ENCODE data around the gene KRT1. TPM values are rescaled to one million over a fixed set of nuclear protein-coding genes. Genes with fewer than 3 reads are reported as not detected.

Gene KRT1
- total RNA-seq, 1 donor from 2014 or later, result not detected

DNA sequence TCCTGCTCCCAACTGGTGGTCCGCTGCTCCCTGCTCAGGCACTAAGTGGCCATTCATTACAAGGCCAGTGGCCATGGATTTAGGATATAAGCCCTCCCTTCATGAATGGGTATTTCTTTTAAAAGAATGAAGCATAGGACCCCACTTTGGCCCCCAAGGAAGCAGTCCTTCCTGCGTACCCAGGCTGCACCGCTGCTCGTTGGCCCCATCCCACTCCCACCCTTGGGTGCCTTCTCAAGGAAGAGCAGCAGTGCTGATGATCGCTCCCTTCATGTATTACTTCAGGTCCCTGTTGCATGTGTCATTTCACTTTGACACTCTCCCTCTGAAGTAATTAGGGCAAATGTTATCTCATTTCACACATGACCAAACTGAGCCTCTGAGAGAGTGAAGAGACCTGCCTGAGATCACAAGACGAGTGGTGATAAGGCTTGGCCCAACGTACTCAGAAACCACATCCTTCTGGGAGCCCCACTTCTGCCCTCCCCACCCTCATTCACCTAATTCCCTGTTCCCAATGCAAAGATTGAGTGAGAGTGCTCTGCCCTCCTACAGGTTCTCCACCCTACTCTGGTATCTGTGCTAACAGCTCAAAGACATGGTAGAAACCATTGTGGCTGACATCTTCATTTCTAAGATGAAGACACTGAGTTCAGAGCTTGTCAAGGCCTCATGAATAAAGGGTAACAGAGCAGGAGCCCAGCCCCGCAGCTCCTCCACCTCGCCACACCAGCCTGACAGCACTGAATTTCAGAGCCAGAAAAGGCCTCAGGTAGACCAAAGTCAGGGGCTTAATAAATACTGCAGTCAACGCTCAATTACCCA is 17.9 kb downstream of the KRT1 start:
- DNase-seq (ENCODE audit: low read depth), result no peak

DNA sequence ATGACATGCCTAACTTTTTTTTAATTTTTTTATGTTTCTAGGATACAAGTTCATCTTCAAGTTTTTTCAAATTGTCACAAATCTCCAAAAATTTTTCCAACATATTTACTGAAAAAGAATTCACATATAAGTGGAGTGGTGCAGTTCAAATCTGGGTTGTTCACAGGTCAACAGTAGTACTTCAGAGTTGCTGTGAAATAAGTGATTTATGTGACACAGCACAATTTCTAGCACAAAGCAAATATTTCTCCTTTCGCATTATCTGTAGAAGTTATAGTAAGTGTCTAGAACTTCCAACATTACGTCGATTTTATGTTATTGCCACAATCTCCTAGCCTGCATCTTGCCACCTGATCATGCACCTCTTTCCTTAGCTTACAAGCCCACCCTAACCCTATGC is 18.5 kb downstream of the KRT1 start:
- DNase-seq (ENCODE audit: low read depth), result no peak

DNA sequence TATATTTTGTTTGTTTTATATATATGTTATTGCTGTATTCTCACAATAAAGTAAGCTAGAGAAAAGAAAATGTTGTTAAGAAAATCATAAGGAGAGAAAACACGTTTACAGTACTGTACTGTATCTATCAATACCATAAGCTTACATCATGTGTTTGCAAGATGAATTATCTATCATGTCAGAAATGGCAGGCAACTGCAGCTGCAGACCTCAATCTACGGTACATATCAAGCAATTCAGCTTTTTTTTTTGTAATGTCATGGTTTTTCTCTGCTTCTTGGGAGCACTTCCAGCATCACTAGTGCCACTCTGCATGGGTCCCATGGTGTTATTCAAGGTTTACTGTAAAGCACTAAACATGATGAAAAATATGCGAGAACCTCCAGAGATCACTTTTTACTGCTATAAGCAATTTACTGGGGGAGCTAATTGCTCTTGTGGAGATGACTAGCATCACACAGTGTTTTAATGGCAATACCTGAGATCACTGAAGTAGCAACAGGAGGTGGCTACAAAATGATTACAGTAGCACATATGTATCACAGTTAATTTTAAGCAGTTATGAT is 19.2 kb downstream of the KRT1 start:
- DNase-seq (ENCODE audit: low read depth), result no peak

DNA sequence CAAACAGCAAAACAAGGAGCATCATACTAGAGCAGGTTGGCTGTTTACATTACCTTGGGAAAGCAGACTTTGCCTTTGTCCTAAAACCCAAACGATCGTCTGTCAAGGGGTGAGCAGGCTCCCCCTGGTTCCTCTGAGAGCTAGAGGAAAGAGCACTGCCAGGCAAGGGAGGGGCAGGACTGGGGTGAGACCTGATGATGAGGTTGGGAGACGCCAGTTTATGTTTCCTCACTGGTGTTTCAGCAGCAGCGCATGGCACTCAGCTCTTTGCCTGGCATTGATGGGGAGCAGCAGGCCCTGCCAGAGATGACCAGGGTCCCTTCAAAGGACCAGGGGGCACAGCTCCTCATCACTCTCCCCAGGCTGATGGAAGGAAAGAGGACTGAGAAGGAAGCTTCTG is 20.3 kb downstream of the KRT1 start:
- no peak for DNase-seq (ENCODE audit: low read depth)

DNA sequence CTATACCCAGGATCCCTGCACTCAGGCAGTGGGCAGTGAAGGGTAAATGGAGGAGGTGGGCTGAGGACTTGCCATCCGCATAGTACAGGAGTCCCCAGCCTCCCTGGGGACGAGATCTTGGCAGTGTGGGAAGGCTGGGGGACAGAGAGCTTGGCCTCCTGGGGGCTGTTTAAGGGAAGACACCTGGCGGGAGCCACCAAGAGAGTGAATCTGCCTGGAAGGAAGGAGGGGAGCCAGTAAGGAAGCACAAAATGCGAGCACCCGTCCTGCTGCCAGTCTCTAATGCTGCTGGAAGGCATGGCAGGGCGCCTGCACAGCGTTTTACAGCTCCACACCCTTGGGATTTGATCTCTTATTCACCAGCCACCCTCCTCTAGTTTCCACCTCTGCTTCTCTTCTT is 20.8 kb downstream of the KRT1 start:
- DNase-seq (ENCODE audit: low read depth), result no peak

DNA sequence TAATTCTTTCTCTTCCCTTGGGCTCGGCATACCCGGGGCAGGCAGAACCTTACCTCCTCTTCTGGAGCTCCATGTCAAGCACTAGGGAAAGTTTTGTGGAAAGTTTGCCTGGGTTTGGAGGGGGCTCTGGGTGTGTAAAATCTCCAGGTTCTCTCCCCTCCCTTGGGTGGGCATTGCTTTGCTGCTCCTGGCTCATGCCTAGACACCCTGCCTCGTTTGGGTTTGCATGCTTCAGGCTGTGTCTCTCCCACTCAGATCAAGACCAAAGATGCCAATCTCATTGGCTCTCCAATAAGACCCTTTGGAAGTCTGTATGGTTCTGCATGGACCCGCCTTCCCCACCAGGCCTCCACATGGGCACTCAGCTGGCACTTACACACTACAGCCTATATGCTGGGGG is 22.0 kb downstream of the KRT1 start:
- no peak for DNase-seq (ENCODE audit: low read depth)

DNA sequence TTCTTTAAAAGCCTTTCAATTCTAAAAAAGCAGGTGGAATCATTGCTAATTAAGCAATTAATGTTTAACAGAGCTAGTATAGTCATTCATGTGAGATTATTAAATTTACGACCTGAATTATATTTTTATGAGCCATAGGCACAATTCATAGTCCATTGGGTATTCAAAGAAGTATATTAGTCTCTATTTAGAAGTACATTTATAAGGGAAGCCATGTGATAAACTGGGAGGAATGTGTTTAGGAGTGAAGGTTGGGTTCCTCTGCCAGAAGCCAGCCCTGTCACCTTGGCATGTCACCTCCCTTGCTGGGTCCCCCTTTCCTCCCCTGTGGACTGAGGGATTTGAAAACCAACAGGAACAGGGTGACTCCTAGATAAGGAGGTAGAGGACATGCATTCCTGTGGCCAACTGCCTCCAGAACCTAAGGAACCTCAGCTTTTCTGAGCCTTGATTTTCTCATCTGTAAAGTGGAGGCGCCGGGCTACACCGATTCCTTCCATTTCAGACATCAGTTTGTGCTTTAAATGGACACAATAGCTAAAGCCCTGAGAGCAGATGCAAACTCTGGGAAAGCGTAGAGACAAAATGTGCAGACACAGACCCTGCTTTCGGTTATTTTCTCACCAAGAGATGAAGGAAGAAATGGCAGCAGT is 22.8 kb downstream of the KRT1 start:
- no peak for DNase-seq (ENCODE audit: low read depth)

DNA sequence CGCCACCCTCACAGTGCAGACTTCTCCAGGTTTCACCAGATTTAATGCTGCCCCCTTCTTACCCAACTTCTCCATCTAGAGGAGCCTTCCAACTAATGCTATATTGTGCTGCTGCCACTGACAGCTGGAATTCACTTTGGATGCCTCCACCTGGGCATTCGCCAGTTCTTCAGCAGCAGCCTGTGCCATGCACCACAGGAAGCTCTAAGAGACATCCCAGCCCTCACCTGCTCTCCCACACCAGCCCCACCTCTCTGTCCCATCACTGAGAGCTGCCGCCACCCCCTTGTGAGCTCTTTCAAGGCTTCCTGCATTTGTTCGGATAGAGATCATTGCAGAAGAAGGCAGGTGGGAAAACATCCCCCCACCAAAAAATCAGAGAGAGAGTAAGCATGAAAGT is 23.6 kb downstream of the KRT1 start:
- DNase-seq (ENCODE audit: low read depth), result no peak

DNA sequence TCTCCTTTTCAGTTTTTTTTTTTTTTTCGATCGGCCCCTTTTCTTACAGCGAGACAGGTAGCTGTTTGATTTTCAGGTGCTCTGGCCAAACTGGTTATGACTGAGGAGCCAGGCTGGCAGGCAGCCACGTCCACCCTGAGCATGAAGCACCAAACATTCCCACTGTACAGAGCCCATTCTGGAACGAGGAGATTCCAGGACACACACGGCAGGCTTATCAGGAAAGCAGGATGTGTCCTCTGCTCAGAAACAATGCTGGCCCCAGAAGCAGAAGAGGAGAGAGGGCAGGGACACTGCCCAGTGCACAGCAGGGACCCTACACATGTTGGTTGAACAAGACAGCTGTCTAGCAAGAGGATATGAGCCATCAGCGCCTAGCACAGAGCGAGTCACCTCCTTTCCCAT is 24.5 kb downstream of the KRT1 start:
- no peak for DNase-seq (ENCODE audit: low read depth)

DNA sequence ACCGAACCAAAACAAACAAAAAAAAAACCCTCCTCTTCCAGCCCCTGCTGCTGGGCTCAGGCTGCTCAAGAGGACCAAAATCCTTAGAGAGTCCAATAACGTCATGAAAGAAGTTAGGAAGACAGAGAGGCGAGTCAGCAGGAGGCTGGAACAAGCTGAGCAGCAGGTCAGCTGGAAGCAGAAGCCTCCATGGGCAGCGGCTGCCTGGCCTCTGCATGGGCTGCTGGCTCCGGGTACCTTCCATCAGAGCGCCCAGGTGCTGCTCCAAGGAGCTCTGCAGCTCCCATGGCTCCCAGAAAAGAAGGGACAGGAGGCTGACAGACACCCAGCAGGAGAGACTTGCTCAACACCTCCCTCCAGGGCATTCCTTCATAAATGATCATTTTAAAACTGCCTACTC is 25.0 kb downstream of the KRT1 start:
- DNase-seq (ENCODE audit: low read depth), result no peak

DNA sequence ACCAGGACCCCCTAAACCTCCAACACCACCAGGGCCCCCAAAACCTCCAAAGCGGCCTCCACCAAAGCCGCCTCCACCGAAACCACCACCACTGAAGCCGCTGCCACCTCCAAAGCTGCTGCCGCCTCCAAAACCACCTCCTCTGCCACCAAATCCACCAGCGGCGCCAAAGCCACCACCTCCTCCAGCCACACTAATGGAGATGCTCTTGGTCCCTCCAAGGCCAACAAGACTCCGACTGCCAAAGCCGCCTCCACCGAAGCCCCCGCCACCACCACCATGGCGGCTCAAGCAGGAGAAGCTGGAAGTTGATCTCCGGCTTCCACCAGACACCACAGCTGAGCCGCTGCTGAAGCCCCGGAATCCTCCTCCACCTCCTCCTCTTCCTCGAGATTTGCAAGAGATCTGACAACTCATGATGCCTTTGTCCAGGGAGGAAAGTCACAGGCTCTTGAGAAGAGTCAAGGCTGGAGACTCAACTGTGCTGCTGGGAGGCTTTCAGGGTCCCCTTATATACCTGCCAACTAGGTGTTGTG is 28.4 kb downstream of the KRT1 start, which contains the start of gene KRT2:
TSS of gene KRT2 (minus strand) at position 486 of the 536 bp plus-strand sequence. CDS start at position 417, 69 bp downstream.
- no peak for DNase-seq (ENCODE audit: low read depth)

DNA sequence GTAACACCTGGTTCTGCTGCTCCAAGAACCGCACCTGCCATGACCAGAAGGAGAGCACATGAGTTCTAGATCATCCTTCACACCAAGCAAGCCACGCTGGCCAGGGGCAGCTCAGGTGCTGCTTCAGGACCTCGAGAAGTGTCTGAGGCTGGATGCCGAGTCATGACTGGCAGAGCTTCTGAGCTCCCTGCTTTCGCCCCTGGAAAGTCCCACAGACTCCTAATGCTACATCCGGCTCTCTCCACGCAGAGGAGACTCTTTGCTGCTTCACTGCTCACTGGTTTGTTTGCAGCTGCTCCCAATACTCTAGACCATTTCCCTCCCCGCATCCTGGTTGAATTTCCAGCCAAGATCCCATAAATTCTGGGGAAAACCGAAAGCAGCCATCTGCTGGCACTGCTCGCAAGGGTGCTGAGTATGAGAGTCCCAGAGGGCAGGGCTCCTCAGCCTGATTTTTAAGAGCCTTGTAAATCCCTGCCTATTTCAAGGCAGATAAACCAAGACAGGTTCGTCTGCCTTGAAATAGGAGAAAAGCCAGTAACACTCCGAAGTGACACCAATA is 29.6 kb downstream of the KRT1 start:
- peak; percentile 10 for DNase-seq (ENCODE audit: low read depth)

DNA sequence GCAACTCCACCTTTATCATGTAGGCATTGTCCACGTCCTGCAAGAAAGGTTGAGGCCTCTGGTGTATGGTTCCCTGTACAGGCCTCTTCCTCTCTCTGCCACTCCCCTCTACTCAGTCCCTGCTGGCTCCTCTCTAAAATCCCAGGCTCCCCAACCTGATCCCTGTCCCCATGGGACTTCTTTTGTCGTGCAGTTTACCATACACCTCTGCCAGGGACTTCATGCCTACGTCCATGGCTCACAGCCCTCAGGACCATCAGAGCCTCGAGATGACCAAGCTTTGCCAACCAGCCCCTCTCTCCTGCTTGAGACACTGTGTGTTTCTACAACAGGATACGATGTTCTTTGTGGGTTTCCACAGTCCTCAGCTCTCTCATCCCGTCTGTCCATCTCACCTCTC is 31.1 kb downstream of the KRT1 start:
- DNase-seq (ENCODE audit: low read depth), result no peak

DNA sequence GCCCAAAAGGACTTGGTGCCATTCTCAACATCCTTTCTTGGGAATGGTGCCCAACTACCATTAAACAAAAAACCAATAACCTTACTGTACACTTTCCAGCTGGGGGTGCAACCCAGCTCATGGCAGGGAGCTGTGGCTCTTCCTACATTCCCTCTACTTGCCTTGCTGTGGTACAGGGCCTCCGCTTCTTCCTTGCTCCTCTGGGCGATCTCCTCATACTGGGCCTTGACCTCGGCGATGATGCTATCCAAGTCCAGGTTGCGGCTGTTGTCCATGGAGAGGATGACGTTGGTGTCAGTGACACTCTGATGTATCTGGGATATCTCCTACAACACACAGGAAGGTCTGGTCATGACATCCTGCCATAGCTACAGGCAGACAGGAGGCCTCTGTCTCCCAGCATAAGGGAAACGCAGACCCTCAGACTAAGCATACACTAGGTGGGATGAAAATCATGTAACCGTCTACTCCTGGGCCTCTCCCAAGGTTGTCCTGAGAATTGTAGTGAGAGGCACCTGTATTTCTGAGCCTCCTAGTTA is 32.1 kb downstream of the KRT1 start:
- no peak for DNase-seq (ENCODE audit: low read depth)

DNA sequence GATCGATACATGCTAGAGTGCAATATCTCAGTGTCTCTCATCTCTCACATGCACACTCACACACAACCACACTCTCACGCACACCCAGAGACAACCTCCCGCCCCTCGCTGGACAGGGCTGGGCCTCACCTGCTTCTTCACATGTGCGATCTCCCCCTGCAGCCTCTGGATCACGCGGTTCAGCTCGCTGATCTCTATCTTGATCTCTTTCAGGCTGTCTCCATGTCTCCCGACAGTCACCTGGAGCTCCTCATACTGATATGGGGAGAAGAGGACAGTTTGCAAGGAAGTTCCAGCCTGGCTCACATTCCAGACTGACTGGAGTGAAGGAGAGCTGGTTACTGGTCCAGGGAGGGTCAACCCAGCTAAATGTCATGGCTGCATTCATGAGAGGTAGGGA is 32.6 kb downstream of the KRT1 start:
- DNase-seq (ENCODE audit: low read depth), result no peak

DNA sequence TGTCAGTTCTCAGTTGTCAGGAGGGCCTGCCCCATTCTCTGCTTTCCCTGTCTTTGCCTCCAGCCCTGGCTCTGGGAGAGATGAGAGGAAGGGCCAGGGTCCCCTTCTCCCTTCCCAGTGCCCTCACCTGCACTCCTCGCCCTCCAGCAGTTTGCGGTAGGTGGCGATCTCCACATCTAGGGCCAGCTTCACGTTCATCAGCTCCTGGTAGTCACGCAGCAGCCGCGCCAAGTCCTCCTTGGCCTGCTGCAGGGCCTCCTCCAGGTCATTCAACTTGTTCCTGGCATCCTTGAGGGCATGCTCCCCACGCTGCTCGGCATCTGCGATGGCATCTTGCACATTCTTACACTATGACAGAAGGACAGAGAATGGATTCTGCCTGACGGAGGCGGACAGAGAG is 33.6 kb downstream of the KRT1 start:
- no peak for DNase-seq (ENCODE audit: low read depth)

DNA sequence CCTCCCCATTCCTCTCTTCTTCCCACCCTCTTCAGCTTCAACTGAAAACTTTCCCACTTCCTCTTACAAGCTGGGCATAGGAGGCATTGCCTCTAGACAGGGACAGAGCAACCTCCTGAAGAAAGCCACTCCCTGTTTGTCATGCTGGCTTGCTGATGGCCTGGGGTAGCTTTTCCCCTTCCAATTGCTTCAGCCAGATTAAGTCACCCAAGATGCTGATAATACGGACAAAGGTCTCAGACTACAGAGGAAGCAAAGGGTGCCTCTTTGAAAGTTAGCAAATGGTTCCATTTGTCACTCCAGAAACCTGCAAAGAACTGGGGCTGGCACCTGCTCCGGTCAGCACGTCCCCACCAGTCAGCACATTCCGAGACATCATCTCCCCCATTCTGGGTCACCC is 34.2 kb downstream of the KRT1 start:
- DNase-seq (ENCODE audit: low read depth), result no peak

DNA sequence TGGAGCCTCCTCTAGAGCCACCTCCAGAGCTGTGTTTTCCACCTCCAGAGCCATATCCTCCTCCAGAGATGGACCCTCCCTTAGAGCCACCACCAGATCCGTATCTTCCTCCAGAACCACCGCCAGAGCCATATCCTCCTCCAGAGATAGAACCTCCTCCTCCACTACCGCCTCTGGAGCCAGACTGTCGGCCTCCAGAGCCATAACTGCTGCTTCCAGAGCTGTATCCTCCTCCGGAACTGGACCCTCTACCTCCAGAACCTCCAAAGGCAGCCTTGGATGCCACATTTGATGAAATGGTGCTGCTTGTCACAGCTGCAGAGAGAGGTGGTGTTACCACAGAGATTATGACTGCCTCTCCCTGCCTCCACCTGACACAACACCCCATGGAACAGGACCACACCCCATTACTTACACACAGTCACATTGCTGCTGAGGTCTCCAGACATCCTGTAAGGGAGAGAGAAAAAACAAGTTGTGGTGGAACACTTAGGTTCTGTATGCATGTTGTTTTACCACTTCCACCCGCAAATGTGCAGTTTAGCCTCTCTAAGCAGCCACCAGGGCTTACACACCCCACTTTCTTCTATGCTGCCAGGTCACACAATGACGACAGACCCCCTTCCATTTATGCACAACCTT is 35.0 kb downstream of the KRT1 start:
- no peak for DNase-seq (ENCODE audit: low read depth)

DNA sequence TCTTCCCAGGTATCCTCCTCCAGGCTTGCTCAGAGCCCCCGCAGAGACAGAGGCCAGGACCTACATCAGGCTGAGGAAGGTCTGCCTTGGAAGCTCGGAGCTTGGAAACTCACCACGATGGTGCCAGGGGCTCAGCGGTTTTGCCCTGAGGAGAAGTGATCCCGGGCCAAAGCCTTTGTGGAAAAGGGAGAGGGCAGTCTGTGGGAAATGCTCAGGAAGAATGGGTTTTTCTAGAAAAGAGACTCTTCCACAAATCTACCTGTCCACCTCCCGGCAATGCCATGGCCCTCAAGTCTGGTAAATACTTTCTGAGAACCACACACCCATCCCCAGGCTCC is 36.2 kb downstream of the KRT1 start:
- no peak for DNase-seq (ENCODE audit: low read depth)

DNA sequence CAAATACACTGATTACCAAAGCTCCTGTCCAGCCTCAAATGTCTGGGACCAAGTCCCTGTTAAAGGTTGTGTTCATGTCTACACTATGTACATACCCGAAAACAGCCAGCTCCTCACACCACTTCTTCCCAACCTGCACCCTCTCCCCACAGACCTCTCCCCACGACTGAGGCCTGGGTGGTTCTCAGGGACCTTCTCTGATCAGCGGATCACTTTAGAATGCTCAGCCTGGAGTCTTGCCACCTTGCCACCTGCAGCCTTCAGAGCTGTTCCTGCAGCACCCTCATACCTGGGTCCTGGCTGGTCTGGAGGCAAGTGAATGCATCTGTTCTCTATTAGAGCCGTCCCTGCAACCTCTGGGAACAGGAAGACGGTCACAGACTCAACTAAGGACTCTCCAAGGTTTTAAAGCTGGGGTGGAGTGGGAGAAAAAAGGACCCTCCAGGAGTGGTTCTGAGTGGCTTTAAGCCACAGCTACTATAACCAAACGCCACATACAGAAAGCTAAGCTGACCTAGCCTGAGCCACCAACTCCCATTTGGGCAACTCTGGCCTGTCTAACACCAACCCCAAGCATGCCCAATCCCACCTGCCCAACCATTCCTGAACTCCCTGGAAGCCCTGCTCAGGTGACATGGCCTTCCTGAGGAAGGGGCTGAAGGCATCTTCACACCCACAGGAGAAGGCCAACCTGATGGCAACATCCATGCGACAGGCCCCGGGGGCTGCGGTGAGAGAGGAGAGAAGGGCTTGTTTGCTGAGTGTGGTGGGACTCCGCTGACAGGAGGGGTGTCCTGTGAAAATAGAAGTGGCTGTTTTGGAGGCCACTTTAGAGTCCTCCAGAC is 36.8 kb downstream of the KRT1 start:
- no peak for DNase-seq (ENCODE audit: low read depth)
